HG02840 (cell line): Measurements from ENCODE around the gene METTL14.

Experiments
- ATAC-seq: cut with Tn5 transposase; IDR thresholded peaks from one replicate; pipeline ENCODE4 v1.9.1; 2021; ENCODE audit warnings: mild to moderate bottlenecking, moderate library complexity, moderate number of reproducible peaks; ENCODE audit not compliant: unreplicated experiment, low FRiP score

Gene METTL14

DNA sequence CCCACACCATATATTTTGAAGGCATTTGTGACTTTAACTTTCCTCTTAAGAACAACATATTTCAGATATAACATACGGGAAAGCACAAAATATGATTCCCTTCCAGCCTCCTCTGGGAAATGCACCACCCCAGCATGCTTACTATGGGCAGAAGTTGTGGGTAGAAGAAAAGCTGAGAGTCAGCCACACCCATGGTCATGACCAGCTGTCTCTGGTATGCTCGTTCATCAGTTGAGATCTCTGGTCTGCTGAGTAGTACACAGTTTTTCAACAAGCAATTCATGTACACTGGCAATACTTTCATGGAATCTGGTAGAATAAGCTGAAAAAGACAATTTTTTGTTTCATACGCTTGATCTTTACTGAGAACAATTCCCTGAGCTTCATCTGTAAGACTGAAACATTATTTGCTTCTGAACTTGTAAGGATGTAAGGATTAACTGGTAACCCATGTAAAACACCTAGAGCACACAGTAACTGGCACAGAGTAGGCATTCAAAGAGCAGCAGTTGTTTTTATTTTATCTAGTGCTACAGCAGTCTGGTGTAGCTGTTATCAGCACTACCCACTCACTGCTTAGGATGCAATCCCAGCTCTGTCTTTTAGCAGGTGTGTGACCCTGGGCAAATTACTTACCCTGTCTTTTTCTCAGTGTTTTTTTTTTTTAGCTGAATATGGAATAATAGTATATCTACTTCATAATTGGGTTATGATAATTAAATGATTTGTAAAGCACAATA is 47.6 kb downstream of the METTL14 start:
- ATAC-seq: no peak

DNA sequence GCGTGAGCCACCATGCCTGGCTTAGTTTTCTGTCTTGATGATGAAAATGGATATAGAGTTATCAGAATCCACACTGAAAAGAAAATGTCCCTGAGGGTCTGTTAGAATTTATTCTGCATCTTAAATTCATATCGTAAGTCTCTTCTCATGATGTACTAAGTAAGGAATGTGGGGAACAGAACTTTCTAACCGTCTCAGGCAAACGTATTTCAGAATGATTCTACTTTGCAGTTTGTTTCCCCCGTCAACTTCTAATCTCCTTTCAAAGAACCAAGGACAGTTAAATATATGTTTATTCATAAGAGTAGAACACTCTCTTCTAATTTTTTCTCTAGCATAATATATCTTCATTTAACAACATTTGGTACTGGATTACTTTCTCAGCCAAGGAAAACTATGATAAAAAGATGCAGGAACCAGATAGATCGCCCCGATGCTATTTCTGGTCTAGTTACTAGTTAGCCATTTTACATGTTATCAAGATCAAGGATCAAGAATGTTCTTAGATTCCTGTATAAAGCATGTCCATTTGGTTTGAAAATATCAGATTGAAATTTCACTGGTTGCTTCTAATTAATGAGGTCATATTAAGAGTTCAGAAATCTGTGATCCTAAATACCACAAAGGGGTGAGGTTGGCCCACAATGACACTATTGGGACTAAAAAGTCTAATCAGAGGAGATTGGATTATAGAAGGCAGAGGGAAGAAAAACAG is 49.5 kb downstream of the METTL14 start:
- no peak for ATAC-seq

DNA sequence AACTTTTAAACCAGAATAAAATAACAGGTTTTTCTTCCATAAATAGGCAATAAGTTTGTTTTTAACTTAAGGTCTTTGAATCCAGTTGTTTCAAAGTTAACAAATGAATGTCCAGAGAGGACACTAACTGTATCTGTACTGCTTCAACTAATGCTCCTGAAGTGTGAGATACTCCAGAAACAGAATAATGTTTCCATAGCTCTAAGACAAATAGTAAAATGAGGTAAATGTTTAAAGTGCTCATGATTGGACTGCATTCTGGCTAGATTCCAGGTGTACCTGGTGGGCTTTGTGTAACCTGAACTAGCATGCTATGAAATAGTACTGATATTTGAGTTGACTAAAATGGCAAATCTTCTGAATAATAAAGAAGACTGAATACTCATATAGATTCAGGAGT is 51.7 kb downstream of the METTL14 start:
- ATAC-seq: no peak

DNA sequence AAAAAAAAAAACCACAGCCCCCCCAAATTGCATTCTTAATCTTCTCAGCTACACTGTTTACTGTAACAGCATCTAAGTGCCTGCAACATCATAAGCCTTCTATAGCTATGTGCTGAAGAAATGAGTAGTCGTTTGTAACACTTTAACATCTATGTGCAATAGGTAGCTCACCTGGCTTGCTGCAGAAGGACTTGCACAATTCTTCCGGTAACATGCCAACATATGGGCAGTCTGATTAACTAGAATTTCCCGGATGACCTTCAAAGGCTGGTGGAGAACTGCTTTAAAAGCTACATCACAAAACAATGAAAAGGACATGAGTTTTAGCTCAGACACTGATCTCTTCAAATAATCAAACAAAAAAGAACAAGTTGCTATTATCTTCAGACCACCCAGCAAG is 52.9 kb downstream of the METTL14 start:
- ATAC-seq: no peak

DNA sequence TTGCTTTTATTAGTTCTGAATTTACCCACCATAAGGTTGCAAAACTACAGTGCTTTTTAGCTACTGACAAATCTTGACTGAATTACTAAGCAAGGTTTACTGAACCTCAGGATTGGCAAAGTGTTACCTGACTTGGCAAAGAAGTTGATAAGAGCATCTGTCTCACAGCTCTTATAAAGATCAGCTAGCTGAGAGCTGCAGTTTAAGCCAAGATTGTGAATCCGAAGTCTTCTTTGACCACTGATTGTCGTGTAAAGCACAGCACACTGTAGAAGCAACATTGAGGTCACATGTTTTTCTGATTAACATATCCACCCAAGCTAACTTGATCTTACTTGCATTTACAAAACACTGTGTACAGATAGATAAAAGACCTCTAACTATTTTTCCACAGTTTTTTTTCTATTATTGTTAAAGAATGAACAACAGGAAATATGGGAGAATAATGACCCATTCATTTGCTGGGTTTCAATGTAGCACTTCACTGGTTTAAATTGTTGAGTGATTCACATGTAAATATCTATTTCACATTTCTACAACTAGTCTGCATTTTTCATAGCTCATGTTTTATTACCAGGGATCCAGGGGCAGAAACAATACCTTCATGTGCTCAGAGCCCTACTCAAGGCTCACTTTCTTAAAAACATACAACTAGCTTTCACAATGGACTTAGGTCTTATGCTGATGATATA is 54.0 kb downstream of the METTL14 start:
- ATAC-seq: no peak

DNA sequence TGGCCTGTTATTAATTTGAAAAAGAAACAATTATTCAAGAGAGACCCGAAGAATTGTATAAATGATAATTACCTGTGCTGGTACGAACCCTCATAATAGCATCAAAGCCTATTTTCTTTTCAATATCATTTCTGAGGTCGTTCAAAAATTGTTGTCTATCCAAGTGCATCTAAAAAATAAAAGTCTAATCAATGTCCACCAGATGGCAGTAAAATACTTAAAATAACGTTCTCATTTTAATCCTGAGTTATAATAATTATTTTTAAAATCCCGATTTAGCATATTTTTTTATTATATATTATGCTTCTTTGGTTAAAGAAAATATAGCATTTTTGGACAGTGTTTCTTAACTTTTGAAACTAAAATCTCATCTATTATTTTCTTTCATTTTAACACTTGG is 55.7 kb downstream of the METTL14 start:
- no peak for ATAC-seq

DNA sequence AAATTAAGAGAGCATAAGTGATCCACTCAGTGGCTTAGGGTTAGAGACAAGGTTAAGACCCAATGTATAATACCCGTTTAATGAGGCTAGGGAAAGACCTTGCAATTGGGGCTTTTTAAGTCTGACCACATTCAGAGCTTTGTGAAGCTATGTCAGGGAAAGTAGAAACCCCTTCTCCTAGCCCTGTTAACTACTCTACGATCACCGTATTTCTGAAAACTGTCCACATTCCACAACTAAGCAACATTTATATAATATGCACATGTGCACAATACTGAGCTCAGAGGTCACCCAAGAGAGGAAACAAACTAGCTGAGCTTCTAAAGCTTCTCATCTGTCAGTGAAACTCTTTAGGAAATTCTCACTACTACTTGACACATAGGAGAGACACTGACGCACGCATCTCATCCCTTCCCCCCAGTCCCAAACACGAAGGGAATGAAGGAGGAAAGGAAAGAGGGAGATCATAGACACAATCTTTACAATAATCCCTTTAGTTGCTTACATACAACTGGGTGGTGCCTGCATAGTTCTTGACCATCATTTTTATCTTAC is 56.2 kb downstream of the METTL14 start:
- no peak for ATAC-seq

- ATAC-seq: no peak
These were observed 56.9 kb downstream of the METTL14 start for GRCh38 chr4:118742050-118742449.

DNA sequence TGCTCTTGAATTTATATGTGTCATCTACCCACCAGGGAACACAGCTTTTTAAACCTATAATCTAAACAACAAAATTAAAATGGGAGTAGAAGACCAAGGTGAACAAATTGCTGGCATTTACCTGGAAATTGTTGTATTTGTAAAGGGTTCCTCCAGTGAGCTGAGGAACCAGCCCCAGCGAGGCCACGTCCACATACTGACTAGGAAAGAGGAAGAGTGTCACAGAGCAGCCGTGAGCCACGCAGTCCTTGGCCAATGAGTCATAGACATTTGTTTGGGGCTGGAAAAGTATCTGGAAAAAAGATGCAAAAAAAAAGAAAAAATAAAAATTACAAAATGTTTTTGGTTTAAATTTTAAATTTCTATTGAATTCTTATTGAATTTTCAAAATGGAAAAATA is 58.7 kb downstream of the METTL14 start:
- ATAC-seq: no peak

DNA sequence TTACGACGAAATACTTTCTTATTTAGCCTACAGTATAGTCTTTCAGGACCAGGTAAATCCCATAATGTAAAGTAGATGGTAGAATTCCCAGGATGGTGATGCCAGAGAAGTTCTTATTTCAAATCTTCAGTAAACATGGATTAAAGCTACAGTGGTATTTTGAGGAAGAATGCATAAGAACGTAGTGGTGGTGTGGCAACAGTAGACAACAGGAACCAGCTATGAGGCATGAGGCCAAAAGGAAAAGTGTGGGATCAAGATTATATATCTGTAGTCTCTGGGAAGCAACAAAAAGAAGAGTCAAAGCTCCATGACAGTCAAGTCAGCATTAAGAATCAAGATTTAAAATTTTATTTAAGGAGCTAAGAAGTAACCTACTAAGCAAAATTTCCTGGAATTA is 60.2 kb downstream of the METTL14 start:
- ATAC-seq: no peak

DNA sequence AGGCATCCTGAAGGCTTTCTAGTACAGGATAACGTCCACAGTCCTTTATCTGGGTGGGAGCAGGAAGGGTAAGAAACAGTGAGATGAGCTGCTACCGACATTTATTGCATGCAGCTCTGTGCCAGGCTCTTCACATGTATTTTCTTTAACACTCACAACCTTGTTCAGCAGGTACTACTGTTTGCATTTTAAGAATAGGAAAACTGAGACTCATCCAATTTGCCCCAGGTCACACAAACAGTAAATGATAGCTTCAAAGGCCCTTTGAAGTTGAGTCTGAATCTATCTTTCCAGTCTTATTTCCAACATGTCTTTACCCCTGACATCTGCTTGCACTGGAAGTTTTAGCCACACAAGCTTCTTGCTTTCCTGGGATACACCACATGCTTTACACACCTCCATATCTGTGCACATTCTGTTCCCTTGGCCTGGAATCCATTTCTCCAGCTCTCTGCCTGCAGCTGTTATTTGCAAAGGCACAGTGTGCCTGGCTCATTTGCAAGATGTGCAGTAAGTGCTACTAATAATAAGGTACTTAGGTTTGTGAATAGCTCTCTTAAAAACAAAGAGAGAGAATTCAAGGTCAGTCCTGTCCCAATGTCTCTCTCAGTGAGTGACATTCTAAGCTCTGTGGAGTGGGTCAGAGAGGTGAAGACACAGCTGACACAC is 61.2 kb downstream of the METTL14 start:
- no peak for ATAC-seq

DNA sequence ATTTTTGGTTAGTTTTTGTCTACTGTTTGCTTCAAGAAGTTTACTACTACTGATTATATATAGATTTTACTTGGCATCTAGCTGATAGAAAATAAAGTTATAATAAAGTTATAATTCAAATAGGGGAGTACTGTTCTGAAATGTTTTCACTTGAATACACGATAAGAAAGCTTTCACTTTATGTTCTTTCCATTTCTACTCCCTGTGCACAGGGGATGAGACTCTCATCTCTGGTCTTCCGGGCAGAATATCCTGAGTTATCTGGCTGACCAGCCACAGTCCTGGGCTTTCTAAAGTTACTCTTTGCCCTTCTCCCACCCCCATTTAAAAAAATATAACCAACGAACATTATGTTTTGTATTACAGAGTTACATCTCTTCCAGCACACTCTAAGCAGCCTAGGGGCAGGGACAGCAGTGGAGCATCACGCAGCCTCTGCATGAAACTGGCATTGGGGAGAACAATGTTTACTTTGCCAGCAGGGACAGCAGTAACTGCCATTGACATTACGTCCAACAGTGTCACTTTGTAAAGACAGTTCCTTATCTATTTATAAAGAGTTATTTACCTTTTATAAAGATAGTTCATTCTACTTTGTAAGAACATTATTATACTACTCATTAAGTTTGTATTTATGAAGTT is 64.3 kb downstream of the METTL14 start:
- no peak for ATAC-seq

GRCh38 chr4:118751629-118752323 is 66.6 kb downstream of the METTL14 start:
- no peak for ATAC-seq

- ATAC-seq: no peak
These were observed 67.4 kb downstream of the METTL14 start for GRCh38 chr4:118752551-118752950.

- ATAC-seq: no peak
These were observed 67.9 kb downstream of the METTL14 start for GRCh38 chr4:118753096-118753495.

DNA sequence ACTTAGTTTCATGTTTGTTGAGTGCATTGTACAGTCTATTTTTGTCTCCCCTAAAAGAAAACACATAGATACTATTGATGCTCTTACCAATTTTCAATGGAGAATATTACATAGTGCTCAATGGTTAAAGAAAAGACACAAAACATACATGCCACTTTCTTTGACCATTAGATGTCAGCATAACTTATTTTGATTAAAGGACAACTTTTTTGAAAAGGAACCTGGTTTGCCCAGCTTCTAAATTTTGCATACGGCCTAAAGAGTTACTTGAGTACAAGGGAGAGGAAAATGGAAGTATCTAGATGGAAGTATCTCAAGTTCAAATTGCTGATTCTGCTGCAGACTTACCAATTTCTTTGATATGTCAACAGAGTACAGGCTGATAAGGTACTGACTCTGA is 68.5 kb downstream of the METTL14 start:
- no peak for ATAC-seq

DNA sequence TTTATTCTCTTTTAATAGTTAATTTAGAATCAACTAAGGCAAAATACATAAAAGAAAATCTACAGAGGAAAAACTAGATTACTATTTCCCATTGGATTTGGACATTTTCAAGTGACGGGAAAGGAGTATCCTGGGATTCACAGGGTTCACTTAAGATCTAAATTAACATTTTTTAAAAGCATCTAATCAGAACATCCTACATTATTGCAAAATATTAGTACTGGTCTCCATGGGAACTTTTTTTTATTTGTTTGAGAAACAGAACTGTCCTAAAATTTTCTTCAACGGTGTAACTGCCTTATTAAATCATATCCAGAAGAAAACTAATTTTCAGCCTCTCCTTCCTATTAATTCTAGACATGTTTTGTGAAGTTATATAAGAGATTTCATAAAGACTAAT is 69.7 kb downstream of the METTL14 start:
- ATAC-seq: no peak

DNA sequence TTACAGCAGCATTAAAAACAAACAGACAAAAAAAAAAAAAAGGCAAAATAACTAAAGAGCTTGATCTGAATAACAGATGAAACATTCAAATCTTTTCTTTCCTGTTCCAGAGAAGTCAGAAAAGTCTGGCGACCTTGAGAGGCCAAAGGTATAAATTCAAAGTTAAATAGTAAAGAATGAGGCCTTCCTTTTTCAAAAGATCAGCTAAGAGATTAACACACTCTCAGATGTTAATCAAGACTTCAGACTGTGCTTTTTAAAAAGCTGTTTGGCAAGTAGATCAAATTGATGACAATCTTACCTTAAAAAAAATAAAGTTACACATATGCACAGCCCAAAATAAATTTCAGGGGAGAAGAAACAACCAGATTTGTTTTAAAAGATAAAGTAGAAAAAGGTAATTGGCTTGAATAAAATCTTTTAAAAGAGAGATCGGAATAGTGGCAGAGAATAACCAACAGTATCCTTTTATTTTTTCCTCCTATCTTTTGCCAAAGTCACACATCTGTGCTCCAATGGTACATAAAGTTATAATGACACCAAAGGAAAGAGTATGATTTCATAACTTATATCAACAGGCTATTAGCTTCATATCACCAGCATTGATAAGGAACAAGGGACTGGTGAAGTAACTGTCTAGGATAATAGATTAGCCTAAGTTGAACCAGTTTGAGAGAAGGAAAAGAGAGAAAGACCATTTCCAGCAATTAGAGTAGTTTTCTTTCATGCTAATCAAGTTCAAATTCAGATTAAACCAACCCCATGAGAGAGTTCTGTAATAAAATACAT is 70.4 kb downstream of the METTL14 start:
- ATAC-seq: no peak

DNA sequence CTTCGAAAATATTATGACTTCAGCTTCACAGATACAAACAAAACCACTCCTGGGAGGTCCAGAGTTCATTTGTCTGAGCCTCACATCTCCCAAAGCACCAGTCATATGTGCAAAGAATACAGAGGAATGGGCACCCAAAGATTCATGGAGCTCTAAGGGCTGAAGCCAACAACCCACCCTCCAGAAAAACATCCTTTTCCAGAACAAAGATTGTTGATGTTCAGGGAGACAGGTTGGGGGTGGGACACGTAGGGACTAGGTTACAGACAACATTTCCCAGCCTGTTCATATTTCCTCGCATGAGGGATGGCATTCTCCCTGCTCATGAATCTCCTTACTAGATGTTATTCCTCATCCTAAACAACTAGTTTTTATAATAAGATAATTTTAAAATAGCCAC is 71.2 kb downstream of the METTL14 start:
- ATAC-seq: no peak
